DND-41 (cell line): ENCODE results near the gene SHISA7.
A peak's percentile ranks its signal among the peaks of the same experiment; 100 is the strongest.

Experiments
- ATAC-seq: fragments of 200-7000 bp; cut with Tn5 transposase; 3 replicates; pipeline ENCODE4 v1.9.1; 2021; ENCODE audit warnings: low read depth; ENCODE audit not compliant: insufficient read depth
- DNase-seq: peaks from one replicate; pipeline ENCODE4 v3.0.0-alpha.2; 2020
- H2AFZ ChIP-seq: 2 replicates; pipeline ENCODE4 v1.6.0; 2012; ENCODE audit warnings: low read depth, low read length
- H3K27ac ChIP-seq: 2 replicates; pipeline ENCODE4 v1.5.1; 2012; ENCODE audit warnings: low read length, inconsistent platforms
- H3K27me3 ChIP-seq: fragments of 200-600 bp; sonication (generic); 2 replicates; pipeline ENCODE4 v1.6.0; 2012; ENCODE audit warnings: low read length, mild to moderate bottlenecking, inconsistent platforms; ENCODE audit not compliant: insufficient read depth, poor library complexity
- H3K36me3 ChIP-seq: 2 replicates; pipeline ENCODE4 v1.5.1; 2012; ENCODE audit warnings: low read length, inconsistent platforms; ENCODE audit not compliant: insufficient read depth
- H3K4me1 ChIP-seq: 2 replicates; pipeline ENCODE4 v1.5.1; 2012; ENCODE audit warnings: mild to moderate bottlenecking, low read length; ENCODE audit not compliant: insufficient read depth
- H3K4me2 ChIP-seq: 2 replicates; pipeline ENCODE4 v1.6.0; 2012; ENCODE audit warnings: mild to moderate bottlenecking, moderate library complexity, low read length, inconsistent platforms; ENCODE audit not compliant: insufficient read depth
- H3K4me3 ChIP-seq, 2 experiments: fragments of 200-600 bp in 1 of 2; shearing (Covaris generic) in 1 of 2; 2 replicates each; pipeline ENCODE4 v1.5.1; 2012 to 2016; ENCODE audit warnings: inconsistent platforms in 2 of 2, low read length in 2 of 2, mild to moderate bottlenecking in 2 of 2, low read depth in 1 of 2, moderate library complexity in 1 of 2
- H3K79me2 ChIP-seq: 2 replicates; pipeline ENCODE4 v1.6.0; 2012; ENCODE audit warnings: low read length, inconsistent platforms; ENCODE audit not compliant: insufficient read depth
- H3K9ac ChIP-seq: 2 replicates; pipeline ENCODE4 v1.6.0; 2012; ENCODE audit warnings: low read depth, mild to moderate bottlenecking, inconsistent platforms, low read length, moderate library complexity
- H3K9me3 ChIP-seq: 2 replicates; pipeline ENCODE4 v1.5.1; 2012; ENCODE audit warnings: low read length, moderate library complexity, mild to moderate bottlenecking, inconsistent platforms; ENCODE audit not compliant: insufficient read depth, severe bottlenecking
- H4K20me1 ChIP-seq: 2 replicates; pipeline ENCODE4 v1.6.0; 2012; ENCODE audit warnings: low read length; ENCODE audit not compliant: insufficient read depth
- EZH2 ChIP-seq: IDR thresholded peaks from 3 replicates; pipeline ENCODE4 v1.6.1; 2012; ENCODE audit warnings: borderline replicate concordance, low read depth, mild to moderate bottlenecking, moderate library complexity, low read length, inconsistent platforms; ENCODE audit not compliant: severe bottlenecking
- TF ChIP-seq, protein P1 (sequence below): IDR thresholded peaks from 2 replicates; pipeline ENCODE4 v1.5.1; 2012; ENCODE audit warnings: borderline replicate concordance, low read length, moderate library complexity, mild to moderate bottlenecking; ENCODE audit not compliant: poor library complexity, severe bottlenecking; ENCODE audit errors: extremely low read depth

The SHISA7 gene

GRCh38 chr19:55478364-55478763 is 35.3 kb upstream of the SHISA7 start:
- DNase-seq (no peak), ATAC-seq (no peak)
- Histone ChIP-seq H3K9me3 (no peaks in the 10 kb centered on the region), H3K27ac (peak overlapping the region; percentile 12; the same call in 1 of the 2 replicates), H3K9ac (peak overlapping the region; percentile 61; the same call in 1 of the 2 replicates), H3K27me3 (no peaks in the 10 kb centered on the region), H2AFZ (no peak overlapping the region), H3K36me3 (peaks cover 20% of the 10 kb centered on the region), H3K4me1 (peaks cover 43% of the 10 kb centered on the region), H4K20me1 (peaks cover 14% of the 10 kb centered on the region), H3K79me2 (peaks cover 38% of the 10 kb centered on the region), H3K4me3 (peak overlapping the region in 1 of 2 experiments; percentile 77; a peak in 2 of 4 replicates), H3K4me2 (peak overlapping the region; percentile 68)
- TF ChIP-seq, protein P1, sequence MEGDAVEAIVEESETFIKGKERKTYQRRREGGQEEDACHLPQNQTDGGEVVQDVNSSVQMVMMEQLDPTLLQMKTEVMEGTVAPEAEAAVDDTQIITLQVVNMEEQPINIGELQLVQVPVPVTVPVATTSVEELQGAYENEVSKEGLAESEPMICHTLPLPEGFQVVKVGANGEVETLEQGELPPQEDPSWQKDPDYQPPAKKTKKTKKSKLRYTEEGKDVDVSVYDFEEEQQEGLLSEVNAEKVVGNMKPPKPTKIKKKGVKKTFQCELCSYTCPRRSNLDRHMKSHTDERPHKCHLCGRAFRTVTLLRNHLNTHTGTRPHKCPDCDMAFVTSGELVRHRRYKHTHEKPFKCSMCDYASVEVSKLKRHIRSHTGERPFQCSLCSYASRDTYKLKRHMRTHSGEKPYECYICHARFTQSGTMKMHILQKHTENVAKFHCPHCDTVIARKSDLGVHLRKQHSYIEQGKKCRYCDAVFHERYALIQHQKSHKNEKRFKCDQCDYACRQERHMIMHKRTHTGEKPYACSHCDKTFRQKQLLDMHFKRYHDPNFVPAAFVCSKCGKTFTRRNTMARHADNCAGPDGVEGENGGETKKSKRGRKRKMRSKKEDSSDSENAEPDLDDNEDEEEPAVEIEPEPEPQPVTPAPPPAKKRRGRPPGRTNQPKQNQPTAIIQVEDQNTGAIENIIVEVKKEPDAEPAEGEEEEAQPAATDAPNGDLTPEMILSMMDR = no peak
- no peak for TF ChIP-seq EZH2

DNA sequence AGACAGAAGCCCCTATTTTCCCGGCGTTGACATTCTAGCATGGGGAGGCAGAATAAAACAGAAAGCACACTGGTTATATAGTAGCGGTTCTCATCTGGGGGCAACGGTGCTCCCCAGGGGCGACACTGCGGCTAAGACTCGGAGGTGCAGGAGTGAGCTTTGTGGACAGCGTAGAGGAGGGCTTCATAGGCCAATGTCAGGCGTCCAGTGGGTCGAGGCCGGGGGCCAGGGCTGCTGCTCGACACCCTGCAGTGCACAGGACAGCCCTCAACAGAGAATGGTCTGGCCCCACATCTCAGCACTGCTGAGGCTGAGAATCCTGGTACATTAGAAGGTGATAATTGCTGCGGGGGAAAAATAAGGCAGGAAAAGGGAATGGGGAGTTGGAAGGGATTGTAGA is 34.8 kb upstream of the SHISA7 start:
- peaks cover 38% of the 10 kb centered on the region for H3K79me2 ChIP-seq
- H3K4me3 ChIP-seq = peak overlapping the region; percentile 77 to 85; a peak in 3 of 4 replicates
- DNase-seq = no peak
- ATAC-seq = no peak
- no peaks in the 10 kb centered on the region for H3K27me3 ChIP-seq
- H3K36me3 ChIP-seq = peaks cover 15% of the 10 kb centered on the region
- H2AFZ ChIP-seq = no peak overlapping the region
- peaks cover 14% of the 10 kb centered on the region for H4K20me1 ChIP-seq
- peaks cover 41% of the 10 kb centered on the region for H3K4me1 ChIP-seq
- peak overlapping the region; percentile 61 for H3K9ac ChIP-seq
- H3K9me3 ChIP-seq = no peaks in the 10 kb centered on the region
- peak overlapping the region; percentile 52 for H3K27ac ChIP-seq
- TF ChIP-seq, protein P1 = no peak
- no peak for TF ChIP-seq EZH2
- peak overlapping the region; percentile 68 for H3K4me2 ChIP-seq

DNA sequence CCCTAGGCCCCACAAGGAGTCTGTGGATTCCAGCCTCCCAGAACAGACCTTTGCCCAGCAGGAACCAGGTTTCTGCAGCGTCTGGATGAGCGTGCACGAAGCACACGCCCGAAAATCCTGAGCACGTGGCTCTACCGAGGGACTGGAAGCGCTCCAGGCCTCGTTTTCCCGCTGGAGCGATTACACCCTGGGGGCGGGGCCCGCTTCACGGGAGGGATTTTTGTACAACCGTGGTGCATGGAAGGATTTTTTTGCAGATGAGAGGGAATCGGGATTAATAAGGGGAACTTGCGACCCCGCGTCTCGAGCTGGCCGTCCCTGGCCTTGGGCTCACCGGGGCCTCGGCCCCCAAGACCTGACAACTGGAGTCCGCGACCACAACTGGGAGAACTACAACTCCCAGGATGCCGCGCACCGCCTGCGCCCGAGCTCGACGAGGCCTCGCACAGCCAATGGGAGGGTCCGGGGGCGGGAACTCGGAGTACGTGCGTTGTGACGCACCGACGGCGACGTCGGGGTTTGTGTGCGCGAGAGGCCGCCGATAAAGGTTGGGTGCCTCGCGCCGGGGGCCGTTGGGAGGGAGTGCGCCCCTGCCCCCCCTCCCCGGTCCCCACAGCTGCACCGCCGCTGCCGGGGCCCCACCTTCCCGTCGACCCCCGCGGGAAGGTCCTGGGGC is 33.1 kb upstream of the SHISA7 start, which contains the start of gene ZNF628:
Gene ZNF628 (plus strand): TSS at position 518 of the 676 bp plus-strand sequence. CDS start 3,294 bp downstream, outside the sequence.
- DNase-seq (peak; percentile 99), ATAC-seq (peak; percentile 91)
- Histone ChIP-seq H3K36me3 (peaks cover 6% of the 10 kb centered on the region), H3K4me2 (peak within 1 kb of the TSS; percentile 79), H2AFZ (peak within 1 kb of the TSS; percentile 76), H4K20me1 (peaks cover 13% of the 10 kb centered on the region), H3K9ac (peak within 1 kb of the TSS; percentile 87), H3K4me3 (peak within 1 kb of the TSS; percentile 77 to 85), H3K9me3 (no peaks in the 10 kb centered on the region), H3K4me1 (peaks cover 41% of the 10 kb centered on the region), H3K27me3 (no peaks in the 10 kb centered on the region), H3K79me2 (peaks cover 38% of the 10 kb centered on the region), H3K27ac (peak within 1 kb of the TSS; percentile 90)
- TF ChIP-seq, protein P1 = no peak
- TF ChIP-seq EZH2 = no peak
